ENCODE data around the gene CNGA2. TPM values are rescaled to one million over a fixed set of nuclear protein-coding genes. Genes with fewer than 3 reads are reported as not detected.

The CNGA2 gene
- total RNA-seq: not detected
- long read RNA-seq: 0 reads

DNA sequence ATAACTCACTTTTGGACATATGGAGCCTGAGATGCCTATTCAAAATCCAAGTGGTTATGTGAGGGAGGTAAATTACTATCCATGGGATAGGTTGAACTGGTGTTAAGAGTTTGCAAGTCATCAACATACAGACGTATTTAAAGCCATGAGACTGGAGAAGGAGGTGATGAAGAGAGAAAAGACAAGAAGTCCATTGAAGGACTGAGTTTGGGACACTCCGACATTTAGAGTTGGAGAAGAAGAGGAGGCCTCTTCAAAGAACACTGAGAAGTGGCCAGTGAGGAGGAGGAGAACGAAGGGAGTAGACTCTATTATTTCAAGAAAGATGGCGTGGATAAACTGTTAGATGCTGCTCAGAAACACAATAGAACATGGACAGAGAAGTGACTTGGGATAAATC lies at the start of gene CNGA2:
TSS of gene CNGA2 (plus strand) at position 301 of the 400 bp plus-strand sequence. CDS start 3,738 bp downstream, outside the sequence.
- no peak for DNase-seq
- Histone ChIP-seq H3K27ac (no peak within 1 kb of the TSS), H3K36me3 (no peaks in the 10 kb centered on the region), H3K4me3 (no peak within 1 kb of the TSS), H3K4me1 (no peaks in the 10 kb centered on the region), H3K9me3 (no peaks in the 10 kb centered on the region), H3K27me3 (ENCODE audit: low read depth) (no peaks in the 10 kb centered on the region)
- ATAC-seq: no peak
- intact Hi-C loops (cut with DNase I): no loop called here
- TF ChIP-seq, protein P1, sequence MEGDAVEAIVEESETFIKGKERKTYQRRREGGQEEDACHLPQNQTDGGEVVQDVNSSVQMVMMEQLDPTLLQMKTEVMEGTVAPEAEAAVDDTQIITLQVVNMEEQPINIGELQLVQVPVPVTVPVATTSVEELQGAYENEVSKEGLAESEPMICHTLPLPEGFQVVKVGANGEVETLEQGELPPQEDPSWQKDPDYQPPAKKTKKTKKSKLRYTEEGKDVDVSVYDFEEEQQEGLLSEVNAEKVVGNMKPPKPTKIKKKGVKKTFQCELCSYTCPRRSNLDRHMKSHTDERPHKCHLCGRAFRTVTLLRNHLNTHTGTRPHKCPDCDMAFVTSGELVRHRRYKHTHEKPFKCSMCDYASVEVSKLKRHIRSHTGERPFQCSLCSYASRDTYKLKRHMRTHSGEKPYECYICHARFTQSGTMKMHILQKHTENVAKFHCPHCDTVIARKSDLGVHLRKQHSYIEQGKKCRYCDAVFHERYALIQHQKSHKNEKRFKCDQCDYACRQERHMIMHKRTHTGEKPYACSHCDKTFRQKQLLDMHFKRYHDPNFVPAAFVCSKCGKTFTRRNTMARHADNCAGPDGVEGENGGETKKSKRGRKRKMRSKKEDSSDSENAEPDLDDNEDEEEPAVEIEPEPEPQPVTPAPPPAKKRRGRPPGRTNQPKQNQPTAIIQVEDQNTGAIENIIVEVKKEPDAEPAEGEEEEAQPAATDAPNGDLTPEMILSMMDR (IDR thresholded peaks at IDR 0.05): no peak

DNA sequence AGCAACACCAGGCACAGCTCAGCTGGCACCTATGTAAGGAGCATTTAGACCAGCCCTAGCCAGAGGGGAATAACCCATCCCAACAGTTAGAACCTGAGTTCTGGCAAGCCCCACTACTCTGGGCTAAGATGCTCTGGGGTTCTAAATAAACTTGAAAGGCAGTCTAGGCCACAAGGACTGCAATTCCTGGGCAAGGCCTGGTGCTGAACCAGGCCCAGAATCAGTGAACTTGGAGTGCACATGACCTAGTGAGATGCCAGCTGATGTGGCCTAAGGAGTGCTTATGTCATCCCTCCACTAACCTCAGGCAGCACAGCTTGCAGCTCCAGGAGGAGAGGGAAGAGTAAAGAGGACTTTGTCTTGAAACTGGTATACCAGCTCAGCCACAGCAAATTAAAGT lies 46.9 kb upstream of the CNGA2 start:
- H3K36me3 ChIP-seq: no peaks in the 10 kb centered on the region
- H3K9me3 ChIP-seq: no peaks in the 10 kb centered on the region
- intact Hi-C loops (cut with DNase I): no loop called here
- TF ChIP-seq, protein P1 (IDR thresholded peaks at IDR 0.05): no peak
- DNase-seq (no peak), ATAC-seq (no peak)
- no peaks in the 10 kb centered on the region for H3K27me3 ChIP-seq (ENCODE audit: low read depth)
- no peak overlapping the region for H3K27ac ChIP-seq
- no peaks in the 10 kb centered on the region for H3K4me1 ChIP-seq
- H3K4me3 ChIP-seq: no peak overlapping the region

DNA sequence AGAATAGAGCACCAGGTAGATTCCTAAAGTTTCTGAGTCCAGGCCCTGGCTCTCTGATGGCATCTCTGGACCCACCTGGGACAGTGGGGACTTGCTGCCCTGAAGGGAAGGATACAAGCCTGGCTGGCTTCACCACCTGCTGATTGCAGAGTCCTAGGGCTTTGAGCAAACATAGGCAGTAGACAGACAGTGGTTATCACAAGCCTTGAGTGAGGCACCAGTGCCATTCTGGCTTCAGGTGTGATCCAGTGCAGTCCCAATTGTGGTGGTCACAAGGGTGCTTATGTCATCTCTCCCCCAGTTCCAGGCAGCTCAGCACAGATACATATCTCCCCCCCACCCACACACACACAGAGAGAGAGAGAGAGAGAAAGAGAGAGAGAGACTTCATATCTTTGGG lies 45.9 kb upstream of the CNGA2 start:
- Histone ChIP-seq H3K27me3 (ENCODE audit: low read depth) (no peaks in the 10 kb centered on the region), H3K4me3 (no peak overlapping the region), H3K36me3 (no peaks in the 10 kb centered on the region), H3K4me1 (no peaks in the 10 kb centered on the region), H3K27ac (no peak overlapping the region), H3K9me3 (no peaks in the 10 kb centered on the region)
- TF ChIP-seq, protein P1 (IDR thresholded peaks at IDR 0.05): no peak
- intact Hi-C loops (cut with DNase I): no loop called here
- ATAC-seq (no peak), DNase-seq (no peak)

DNA sequence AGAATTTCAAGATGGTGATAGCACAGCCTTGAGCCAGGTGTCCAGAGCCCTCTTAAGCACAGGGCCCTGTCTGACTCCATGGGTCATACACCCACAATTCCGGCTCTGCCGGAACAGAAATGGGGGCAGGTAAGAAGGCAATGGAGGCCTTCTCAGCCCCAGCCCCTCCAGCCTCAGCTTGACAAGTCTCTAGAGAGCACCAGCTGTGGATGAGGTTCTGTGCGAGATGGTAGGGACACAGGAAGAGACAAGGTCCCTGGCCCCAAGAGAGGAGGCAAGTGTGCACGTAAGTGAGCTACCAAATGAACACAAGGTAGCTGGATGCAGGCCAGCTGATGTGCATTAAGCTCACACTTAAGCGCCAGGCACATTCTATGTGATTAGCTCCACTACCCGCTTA lies 41.7 kb upstream of the CNGA2 start:
- TF ChIP-seq, protein P1 (IDR thresholded peaks at IDR 0.05): no peak
- intact Hi-C loops (cut with DNase I): no loop called here
- Histone ChIP-seq H3K27me3 (ENCODE audit: low read depth) (no peaks in the 10 kb centered on the region), H3K4me1 (no peaks in the 10 kb centered on the region), H3K36me3 (no peaks in the 10 kb centered on the region), H3K27ac (no peak overlapping the region), H3K4me3 (no peak overlapping the region), H3K9me3 (no peaks in the 10 kb centered on the region)
- no peak for DNase-seq
- no peak for ATAC-seq

DNA sequence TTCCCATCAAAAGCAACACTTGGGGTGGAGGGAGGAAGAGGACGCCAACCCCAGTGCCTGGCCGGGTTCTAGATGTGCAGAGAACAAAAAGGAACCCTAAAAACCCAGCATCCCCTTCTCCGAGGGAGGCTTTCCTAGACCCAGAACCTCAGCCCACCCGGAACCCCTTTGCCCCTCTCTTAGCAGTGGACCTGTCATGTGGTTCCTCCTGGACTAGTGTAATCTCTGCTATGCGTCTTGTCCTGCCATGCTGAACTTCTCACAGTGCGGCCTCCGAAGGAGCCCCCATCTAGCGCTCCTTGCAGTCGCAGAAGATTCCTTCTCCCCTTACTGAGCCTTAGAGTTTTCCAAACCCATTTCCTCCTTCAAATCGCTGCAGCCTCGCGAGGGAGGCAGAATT lies 40.4 kb upstream of the CNGA2 start:
- no peak overlapping the region for H3K27ac ChIP-seq
- no peaks in the 10 kb centered on the region for H3K4me1 ChIP-seq
- DNase-seq (no peak), ATAC-seq (no peak)
- H3K9me3 ChIP-seq: no peaks in the 10 kb centered on the region
- H3K27me3 ChIP-seq (ENCODE audit: low read depth): no peaks in the 10 kb centered on the region
- H3K4me3 ChIP-seq: no peak overlapping the region
- H3K36me3 ChIP-seq: no peaks in the 10 kb centered on the region
- intact Hi-C loops (cut with DNase I): no loop called here
- TF ChIP-seq, protein P1 (IDR thresholded peaks at IDR 0.05): no peak

All from lower lobe of right lung (tissue), 2 donors.